GM19467 (cell line): ENCODE measurements around the gene MRPL34.

Source experiments
- ATAC-seq: cut with Tn5 transposase; IDR thresholded peaks from one replicate; pipeline ENCODE4 v1.9.1; 2021; ENCODE audit warnings: mild to moderate bottlenecking, moderate library complexity; ENCODE audit not compliant: unreplicated experiment

Gene MRPL34

DNA sequence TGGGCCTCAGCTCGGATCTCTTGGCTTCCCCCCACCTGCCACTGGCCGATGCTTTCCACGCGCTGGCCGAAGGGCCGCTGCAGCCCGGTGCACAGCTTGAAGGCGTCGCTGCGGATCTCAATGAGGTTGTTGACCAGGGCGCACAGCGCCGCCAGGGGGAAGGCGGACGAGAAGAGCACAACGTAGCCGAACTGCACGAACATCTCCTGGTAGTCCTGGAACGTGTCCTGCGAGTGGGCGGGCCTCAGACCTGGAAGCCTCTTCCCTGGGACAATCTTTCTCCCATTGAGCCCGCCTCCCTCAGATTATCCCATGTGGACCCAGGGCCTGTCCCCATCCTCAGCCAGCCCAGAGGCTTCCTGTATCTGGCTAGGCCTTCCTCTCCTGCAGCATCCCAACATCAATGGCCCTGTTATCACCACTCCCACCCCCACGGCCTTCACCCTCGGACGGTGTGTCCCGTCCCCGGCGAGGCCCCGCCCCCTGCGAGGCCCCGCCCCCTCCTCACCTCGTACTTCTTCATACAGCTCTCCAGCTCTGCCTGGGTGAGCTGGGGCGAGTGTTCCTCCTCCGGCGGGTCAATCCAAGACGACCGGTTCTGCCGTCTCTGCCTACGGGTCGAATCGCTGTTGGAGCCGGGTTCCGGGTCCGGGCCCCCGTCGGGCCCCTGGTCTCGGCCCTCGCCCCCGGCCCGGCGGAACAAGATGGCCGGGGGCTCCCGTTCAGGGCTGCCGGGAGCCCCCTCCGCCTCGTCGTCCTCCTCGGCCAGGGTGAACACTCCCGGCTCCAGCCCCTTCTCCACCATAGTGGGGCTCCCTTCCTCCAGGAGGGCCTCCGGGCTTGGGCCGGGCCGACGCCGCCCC, 22.2 kb downstream of the MRPL34 start:
- ATAC-seq: no peak

DNA sequence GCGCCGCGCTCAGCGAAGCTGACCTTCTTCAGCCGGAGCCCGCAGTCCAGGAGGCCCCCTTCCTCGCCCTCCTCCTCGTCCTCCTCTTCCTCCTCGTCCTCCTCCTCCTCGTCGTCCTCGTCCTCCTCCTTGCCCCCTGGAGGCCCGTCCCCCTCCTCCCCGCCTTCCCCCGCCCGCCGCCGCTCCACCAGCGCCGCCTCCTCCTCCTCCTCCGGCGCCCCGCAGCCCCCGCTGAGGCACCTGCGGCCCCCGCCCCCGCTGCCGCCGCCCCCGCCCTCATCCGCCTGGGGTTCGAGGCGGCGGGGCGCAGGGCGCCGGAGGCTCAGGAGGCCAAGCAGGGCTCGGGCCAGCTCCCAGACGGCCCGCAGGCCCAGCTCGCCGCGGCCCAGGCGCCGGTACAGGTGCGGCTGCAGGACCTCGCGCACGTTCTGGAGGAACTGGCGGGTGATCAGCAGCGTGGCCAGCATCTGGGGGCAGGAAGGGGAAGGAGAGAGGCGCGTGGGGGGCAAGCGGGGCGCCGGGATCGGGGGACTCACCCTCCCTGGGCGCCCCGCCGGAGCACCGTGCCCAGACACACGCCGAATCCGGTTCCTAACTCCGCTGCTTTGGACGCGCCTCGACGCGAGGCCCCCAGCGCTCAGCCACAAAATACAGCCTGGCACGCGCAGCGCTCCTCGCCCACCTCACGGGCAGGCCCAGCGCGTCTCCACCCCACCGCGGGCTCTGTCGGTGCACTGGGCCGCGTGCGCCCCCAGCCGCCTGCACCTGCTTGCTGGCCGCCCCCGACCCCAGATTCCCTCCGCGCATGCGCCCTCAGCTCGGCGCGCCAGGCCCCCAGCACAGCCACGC, 23.1 kb downstream of the MRPL34 start:
- ATAC-seq: no peak

DNA sequence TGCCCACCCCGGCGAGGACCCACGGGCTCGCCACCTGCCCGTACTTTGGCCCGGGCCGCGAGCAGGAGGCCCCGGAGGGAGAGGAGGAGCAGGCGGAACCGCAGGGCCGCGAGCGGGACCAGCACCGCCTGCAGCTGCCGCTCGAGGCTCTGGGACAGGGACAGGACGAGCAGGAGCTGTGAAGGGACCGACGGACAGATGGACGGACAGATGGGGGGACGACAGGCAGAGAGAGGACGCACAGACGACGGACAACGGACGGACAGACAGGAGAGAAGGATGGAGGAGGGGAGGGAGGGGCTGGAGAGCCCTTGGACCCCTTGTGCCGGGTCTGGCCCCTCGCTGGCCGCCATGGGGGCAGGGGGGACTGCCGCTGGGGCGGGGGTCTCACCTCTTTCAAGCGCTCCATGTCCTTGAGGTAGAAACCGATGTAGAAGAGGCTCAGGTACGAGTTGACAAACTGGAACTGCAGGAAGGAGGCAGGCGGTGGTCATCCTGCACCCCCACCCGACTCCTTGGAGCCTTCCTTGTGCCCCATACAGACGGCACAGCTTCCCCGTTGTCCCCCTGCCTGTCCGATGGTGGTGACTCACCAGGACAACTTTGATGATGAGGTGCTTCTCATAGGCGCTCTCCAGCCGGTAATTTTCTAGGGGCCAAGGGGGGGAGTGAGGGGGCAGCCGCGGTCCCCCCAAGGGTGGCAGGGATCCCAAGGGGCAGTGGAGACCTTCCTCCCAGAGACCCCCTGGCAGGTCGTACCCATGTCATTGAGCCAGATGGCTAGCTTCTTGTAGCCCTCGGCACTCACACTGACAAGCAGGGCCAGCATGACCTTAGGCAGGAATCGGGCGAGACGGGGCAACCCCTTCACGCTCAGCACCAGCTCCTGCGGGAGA, 23.9 kb downstream of the MRPL34 start:
- no peak for ATAC-seq

DNA sequence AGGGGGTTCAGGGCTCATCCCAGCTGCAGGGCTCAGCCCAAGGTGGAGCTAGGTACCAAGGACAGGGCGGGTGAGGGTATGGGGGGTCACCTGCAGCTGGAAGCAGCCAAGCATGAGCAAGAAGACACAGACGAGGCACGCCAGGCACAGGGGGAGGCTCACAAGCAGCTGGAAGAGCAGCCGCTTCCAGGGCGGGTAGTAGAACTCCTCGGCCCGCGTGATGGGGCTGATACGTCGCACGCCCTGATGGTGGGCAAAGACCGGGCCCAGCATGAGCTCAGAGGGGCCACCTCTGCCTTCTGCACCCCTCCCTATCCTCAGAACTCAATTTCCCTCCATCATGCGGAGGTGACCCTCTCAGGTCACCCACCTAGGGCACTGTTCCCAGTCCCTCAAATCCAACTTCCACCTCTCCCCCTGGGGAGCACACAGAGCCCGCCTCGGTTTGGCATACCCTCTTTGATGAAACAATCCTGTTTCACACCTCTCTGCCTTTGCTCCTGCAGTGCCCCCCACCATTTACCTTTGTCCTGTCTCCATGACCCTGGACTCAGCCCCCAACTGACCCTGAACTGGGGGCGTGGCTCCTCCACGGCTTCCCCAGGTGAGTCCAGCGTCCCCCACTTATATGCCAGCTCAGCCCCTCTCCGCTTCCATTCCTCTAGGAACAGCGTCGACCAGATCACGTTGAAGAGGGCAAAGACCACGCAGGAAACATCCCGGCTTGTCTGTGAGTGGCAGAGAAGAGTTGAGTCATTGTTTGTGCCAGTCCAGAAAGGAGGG, 24.8 kb downstream of the MRPL34 start:
- no peak for ATAC-seq

DNA sequence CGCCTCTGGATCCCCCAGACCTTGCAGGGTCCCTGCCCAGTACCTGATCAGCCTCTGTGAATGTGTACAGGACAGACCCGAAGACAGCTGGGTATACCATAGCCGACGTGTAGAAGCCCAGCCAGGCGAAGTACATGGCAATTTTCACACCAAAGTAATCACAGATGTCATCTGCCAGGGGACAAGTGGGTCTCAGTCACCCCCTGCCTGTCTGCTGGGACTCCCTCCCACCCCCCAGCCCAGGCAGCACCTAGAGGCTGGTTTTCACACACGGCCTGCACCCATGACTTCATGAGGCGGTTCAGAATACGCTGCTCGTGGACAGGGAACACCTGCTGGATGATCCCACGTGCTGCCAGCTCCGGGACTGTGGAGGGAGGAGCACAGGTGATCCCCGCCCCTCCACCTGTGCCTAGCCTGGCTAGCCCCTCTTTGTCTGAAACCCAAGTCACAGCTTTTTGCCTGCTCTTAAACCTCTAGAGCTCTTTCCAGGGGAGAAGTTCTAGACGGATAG, 25.4 kb downstream of the MRPL34 start:
- no peak for ATAC-seq

DNA sequence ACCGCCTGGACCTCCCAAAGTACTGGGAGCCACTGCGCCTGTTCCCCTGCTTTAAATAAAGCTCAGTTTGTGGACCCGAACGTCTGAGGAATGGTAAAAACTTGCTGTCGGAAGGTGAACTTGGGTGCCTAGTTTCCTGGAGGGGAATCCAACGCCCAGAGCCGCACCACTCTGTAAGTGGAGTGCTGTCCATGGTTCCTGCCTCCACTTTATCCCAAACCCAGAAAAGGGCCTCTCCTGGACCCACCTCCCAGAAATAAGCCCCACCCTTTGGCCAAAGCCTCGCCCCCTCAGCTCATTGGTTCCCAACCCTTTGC, 26.6 kb downstream of the MRPL34 start:
- ATAC-seq: no peak

DNA sequence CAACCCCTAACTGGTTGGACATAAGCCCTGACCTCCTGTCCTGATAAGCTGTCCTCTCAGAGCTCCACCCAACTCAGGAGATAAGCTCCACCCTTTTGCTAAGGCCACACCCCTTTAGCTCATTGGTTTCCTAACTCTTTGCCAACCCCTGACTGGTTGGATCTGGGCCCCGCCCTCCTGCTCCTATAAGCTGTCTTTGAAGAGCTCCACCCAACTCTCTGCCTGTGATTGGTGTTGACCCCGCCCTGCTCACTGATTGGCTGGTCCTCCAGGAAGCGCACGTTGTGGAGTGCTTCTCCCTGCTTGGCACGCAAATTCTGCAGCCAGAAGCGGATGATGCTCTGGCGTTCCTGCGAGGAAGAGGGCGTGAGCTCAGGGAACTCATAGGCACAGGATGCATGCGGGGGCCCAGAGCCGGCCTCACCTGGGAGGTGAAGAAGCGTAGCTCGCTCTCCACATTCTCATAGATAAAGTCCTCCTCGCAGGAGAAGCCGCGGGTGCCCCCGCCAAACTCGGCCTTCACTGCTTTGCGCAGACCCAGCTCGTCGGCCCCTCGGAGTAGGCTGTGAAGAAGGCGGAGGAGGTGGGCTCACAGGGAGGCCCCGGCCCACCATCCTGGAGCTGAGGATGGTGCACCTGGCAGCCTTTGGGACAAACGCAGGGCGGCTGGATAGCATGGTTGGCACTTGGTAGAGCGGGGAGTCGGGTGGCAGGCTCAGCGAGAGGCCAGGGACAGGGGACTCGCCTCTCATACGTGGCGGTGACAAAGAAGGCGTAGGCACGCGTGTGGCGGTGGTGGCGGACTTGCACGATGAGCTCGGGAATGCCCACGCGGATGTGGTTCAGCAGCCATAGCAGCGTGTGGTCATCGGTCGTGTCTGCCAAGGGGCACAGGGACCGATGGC, 27.3 kb downstream of the MRPL34 start:
- no peak for ATAC-seq

DNA sequence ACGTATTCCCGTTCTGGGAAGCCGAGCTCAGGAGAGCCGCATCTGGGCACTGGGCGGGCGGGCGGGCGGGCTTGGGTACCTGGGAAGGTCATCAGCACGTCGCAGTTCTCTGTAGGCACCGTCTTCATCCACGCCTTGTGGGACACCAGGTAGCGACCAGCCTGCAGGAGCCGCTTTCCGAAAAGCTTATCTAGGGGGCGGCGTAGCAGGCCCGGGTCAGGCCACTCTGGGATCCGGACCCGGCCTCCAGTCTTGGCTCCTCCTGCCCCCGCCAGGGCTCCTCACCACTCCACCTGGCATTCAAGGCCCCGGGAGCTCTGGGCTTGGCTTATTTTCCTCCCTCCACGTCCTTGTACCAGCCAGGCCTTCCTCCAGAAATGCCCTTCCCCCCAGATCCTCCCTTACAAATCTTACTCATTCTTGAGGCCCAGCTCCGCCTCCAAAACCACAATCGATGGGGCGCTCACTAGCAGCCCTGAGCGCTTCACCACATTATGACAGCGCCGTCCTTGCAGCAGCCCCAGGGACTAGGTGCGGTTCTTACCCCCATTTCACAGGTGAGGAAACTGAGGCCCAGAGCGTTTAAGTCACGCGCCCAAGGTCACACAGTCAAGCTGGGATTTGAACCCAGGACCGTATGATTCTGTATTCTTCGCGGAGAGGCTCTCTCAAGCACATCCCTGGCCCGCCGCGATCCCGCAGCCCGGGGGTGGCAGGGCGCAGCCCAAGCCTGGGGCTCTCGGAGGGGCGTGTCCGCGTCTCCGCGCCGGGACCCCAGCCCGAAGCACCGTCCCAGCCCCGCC, 28.1 kb downstream of the MRPL34 start:
- ATAC-seq: peak; percentile 3

DNA sequence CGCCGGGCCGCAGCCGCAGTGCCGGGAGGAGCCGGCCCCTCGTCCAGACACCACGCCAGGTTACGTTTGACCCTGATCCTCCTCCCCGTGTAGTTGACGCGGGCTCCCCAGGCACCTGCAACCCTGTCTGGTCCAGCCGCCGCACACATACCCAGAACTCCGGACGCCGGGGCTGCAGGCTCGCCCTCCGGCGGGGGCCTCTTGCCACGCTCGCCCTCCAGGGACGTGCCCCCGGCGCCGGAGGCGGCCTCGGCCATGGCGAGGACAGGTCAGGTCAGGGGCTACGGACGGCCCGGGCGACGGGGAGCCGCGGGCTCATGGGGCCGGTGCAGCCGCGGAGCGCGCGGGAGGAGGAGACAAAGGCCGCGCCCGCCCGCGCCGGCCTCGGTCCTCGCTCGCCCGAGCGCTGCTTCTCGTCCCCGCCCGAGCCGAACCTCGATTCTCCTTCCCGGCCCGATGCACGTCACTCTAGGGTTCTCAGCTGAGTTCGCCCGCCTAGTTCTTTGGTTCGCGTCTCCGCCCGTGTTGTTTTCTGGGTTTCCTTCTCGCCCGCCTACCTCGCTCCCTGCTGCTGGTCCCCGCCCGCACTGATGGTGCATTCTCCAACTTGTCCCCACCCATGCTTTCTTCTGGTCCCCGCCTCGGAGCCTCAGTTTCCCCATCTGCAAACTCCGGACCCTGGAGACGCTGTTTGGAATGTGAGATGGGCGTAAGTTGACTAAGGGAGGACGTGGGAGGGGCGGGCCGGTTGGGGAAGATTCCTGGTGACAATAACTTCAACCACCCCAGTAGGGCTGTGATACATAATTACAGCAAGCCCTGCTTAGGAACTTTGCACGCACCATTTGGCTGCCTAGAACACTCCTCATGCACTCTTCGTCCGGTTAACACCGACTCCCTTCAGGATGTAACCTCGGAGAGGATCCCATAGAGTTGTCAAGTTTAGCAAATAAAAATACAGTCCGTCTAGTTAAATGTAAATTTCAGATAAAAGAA, 29.0 kb downstream of the MRPL34 start, which contains the start of gene ANO8:
ANO8 (minus strand) TSS at position 442 of the 996 bp plus-strand sequence; CDS start at position 257, 185 bp downstream.
- ATAC-seq: peak; percentile 36

DNA sequence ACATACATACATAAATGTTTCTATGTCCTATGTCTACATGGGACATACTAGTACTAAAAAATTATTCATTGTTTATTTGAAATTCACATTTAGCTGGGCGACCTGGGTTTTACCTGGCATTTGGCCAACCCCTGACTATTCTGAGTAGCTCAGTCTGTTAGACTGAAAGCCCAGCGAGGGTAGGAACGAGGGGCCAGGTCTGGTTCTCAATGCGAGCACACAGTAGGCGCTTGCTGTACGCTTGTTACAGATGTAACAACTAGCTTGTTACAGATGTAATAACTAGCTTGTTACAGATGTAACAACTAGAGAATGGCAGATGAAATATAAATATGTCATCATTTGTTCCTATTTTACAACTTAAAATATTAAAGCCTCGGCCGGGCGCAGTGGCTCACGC, 29.9 kb downstream of the MRPL34 start:
- ATAC-seq: no peak

DNA sequence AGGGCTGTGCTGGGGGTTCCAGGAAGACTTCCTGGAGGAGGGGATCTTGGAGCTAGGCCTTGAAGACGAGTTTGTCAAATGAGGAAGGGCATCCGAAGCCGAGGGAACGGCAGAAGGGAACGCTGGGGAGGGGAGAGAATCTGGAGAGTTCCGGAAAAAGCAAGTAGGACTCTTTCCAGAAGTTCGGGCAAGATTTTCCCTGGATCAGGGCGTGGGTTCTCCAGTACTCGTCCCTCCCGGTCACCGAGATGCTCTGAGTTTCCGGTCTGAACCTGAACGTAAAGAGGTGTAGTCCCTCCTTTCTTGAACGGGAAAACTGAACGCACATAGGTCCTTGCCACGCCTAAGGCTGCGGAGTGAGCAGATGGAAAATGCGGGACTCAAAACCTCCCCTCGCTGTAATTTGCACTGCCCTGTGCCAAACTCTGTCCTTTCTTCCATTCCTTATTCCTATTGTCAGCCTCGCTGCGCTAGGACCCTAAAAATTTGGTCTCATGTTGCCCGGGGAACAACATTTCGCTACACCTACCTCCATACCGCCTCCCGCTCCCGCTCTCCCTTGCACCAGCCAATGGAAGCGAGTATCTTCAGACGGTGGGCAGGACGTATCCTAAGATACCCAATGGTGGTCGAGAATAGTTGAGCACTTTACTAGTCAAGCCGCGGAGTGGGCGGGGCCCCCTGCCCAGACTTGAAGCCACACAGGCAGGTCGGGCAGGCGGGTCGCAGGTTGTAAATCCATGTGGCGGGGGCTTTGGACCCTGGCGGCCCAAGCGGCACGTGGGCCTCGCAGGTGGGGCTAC, 31.4 kb downstream of the MRPL34 start, which contains the start of gene GTPBP3:
GTPBP3 (plus strand) TSS at position 682 of the 803 bp plus-strand sequence; CDS start at position 741, 59 bp downstream.
- ATAC-seq: peak; percentile 76

DNA sequence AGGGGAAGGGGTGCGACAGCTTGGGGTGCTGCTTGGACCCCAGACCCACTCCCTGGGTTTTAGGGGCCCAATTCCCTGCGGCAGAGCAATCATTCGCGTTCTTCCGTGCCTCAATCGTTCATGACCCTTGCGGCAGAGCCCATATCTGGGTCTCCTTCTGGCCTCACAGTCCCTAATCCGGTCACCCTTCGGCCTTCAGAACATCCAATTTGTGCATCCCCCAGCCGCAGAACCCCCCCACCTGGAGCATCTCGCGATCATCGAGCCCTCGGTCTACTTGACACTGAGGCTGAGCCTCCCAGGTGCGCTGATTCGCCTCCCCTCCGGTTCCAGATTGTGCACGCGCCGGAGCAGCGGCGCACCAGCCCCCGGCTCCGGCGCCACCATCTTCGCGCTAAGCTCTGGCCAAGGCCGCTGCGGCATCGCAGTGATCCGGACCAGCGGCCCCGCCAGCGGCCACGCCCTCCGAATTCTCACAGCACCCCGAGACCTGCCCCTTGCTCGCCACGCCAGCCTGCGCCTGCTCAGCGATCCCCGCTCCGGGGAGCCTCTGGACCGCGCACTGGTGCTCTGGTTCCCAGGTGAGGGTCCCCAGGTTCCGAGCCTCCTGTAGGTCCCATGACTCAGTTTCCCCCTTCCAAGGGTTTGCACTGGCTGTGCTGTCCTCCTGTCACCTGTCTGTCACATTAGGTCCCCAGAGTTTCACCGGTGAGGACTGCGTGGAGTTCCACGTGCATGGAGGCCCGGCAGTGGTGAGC, 32.2 kb downstream of the MRPL34 start:
- no peak for ATAC-seq

DNA sequence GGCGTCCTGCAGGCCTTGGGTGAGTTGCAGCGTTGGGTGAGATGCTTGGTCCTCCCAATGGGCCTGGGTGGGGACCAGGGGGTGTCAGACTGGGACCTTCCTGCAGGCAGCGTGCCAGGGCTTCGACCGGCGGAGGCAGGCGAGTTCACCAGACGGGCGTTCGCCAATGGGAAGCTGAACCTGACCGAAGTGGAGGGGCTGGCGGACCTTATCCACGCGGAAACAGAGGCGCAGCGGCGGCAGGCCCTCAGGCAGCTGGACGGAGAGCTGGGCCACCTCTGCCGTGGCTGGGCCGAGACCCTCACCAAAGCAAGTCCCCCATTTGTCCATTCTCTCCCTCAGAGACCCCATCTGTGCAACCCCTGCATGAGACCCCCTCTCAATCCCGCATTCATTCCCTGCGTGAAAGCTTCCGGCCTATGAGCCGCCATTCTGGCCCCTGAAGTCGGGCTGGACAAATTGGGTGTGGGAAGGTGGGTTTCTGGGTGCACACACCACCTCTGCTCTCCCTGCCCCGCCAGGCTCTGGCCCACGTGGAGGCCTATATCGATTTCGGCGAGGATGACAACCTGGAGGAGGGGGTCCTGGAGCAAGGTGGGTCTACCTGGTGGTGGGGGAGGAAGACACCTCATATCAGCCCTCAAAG, 32.9 kb downstream of the MRPL34 start:
- ATAC-seq: no peak

DNA sequence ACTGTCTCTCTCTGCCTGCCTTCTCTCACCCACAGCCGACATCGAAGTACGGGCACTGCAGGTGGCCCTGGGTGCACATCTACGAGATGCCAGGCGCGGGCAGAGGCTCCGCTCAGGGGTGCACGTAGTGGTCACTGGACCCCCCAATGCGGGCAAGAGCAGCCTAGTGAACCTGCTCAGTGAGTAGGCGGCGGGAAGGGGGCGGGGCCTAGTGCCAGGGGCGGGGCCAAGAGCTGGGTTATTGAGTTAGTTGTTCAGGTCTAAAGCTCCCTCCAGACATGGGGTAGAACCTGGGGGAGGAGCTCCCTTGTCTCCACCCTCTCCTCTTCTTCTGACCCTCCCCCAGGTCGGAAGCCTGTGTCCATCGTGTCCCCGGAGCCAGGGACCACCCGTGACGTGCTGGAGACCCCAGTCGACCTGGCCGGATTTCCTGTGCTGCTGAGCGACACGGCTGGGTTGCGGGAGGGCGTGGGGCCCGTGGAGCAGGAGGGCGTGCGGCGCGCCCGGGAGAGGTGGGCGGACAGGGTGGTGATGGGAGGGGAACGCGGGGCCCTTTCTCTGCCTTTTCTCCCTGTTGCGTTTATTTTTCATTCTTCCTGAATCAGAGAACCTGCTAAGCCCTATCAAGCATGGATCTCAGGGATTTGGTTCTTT, 33.5 kb downstream of the MRPL34 start:
- no peak for ATAC-seq
